ENCODE results near the gene INTS7. TPM values are rescaled to one million over a fixed set of nuclear protein-coding genes. Genes with fewer than 3 reads are reported as not detected.

Gene INTS7
- total RNA-seq, 4 donors from 2014 or later: 6.7 to 11.0 (median 9.5) TPM

- no peak for ATAC-seq (ENCODE audit: low FRiP score)
- TF ChIP-seq CTCF (IDR thresholded peaks at IDR 0.05): no peak
- no peak for DNase-seq (ENCODE audit: low spot score)
Observed at GRCh38 chr1:212073490-212073889, 38.1 kb upstream of the INTS7 start.

- no peak for TF ChIP-seq CTCF (IDR thresholded peaks at IDR 0.05)
- ATAC-seq (ENCODE audit: low FRiP score) (no peak), DNase-seq (ENCODE audit: low spot score) (no peak)
Observed at GRCh38 chr1:212072047-212072446, 36.7 kb upstream of the INTS7 start.

GRCh38 chr1:212070720-212071302 lies 35.5 kb upstream of the INTS7 start:
- peak; percentile 73 for ATAC-seq (ENCODE audit: low FRiP score)
- DNase-seq (ENCODE audit: low spot score): no peak
- TF ChIP-seq CTCF (IDR thresholded peaks at IDR 0.05): no peak

- no peak for ATAC-seq (ENCODE audit: low FRiP score)
- no peak for TF ChIP-seq CTCF (IDR thresholded peaks at IDR 0.05)
- no peak for DNase-seq (ENCODE audit: low spot score)
Observed at GRCh38 chr1:212067787-212068186, 32.4 kb upstream of the INTS7 start.

GRCh38 chr1:212062832-212063438 lies 27.6 kb upstream of the INTS7 start:
- ATAC-seq (ENCODE audit: low FRiP score) (peak; percentile 59), DNase-seq (ENCODE audit: low spot score) (no peak)
- TF ChIP-seq CTCF (IDR thresholded peaks at IDR 0.05): peak in 1 of 3 donors; percentile 15

GRCh38 chr1:212060632-212061472 lies 25.5 kb upstream of the INTS7 start:
- no peak for TF ChIP-seq CTCF (IDR thresholded peaks at IDR 0.05)
- ATAC-seq (ENCODE audit: low FRiP score) (no peak), DNase-seq (ENCODE audit: low spot score) (no peak)

Data from omental fat pad (tissue), 4 donors.